K562 (cell line): ENCODE data around the gene GLRX5. TPM values are rescaled to one million over a fixed set of nuclear protein-coding genes. Genes with fewer than 3 reads are reported as not detected.

Experiments used
- polyA plus RNA-seq, 8 experiments: library from polyadenylated mRNA; depleted of rRNA in 4 of 8; stranded (reverse) in 5 of 8; unstranded in 3 of 8; fragments of >200 nt; fragmentation: Nextera tagmentation in 2 of 8; fragmentation: Illumina TruSeq in 1 of 8; extraction: Ambion mirVana in 2 of 8; extraction: Trizol in 1 of 8; gene quantifications; 2 replicates each; pipeline versions ENCODE4 v1.2.1 to v1.2.3, GENCODE V29; 2011 to 2014; ENCODE audit warnings: inconsistent platforms in 1 of 8, missing spikeins in 1 of 8
- total RNA-seq, 7 experiments: library from RNA; depleted of rRNA in 6 of 7; stranded (reverse); fragments of >200 nt in 6 of 7; fragmentation: Illumina TruSeq in 2 of 7; extraction: Trizol in 2 of 7; gene quantifications; 2 replicates each; pipeline versions ENCODE4 v1.2.1 to v1.2.3, GENCODE V29; 2011 to 2021; ENCODE audit warnings: low replicate concordance in 1 of 7
- TF ChIP-seq, protein P1 (sequence below): fragments of 450-650 bp; IDR thresholded peaks from 2 replicates; pipeline ENCODE4 v1.6.1; 2016; ENCODE audit warnings: mild to moderate bottlenecking, moderate library complexity

GLRX5 gene
- total and polyA plus RNA-seq, 9 of the 15 experiments (the other 6 are each of a cell fraction or from before 2014, with no cell fraction given): 16.7 to 96.8 (median 66.8) TPM

DNA sequence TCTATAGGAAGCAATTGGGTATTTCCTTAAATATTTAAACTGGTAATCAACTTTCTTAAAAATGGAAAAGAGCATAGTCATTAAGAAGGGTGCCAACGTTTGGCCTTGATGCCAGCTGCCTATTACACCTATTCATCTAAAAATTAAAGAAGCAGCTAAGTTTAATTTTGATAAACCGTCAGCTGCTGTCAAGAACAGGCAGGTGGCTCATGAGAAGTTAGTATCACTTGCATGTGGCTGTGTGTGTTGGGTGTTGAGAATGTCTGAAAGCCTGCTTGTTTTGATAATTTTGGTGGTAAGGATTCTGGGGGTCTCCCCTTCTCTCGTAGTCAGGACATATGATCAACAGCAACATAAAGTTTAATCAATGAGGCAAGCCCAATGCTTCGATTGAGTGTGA, 6.5 kb downstream of the GLRX5 start (continued):
- TF ChIP-seq, protein P1, sequence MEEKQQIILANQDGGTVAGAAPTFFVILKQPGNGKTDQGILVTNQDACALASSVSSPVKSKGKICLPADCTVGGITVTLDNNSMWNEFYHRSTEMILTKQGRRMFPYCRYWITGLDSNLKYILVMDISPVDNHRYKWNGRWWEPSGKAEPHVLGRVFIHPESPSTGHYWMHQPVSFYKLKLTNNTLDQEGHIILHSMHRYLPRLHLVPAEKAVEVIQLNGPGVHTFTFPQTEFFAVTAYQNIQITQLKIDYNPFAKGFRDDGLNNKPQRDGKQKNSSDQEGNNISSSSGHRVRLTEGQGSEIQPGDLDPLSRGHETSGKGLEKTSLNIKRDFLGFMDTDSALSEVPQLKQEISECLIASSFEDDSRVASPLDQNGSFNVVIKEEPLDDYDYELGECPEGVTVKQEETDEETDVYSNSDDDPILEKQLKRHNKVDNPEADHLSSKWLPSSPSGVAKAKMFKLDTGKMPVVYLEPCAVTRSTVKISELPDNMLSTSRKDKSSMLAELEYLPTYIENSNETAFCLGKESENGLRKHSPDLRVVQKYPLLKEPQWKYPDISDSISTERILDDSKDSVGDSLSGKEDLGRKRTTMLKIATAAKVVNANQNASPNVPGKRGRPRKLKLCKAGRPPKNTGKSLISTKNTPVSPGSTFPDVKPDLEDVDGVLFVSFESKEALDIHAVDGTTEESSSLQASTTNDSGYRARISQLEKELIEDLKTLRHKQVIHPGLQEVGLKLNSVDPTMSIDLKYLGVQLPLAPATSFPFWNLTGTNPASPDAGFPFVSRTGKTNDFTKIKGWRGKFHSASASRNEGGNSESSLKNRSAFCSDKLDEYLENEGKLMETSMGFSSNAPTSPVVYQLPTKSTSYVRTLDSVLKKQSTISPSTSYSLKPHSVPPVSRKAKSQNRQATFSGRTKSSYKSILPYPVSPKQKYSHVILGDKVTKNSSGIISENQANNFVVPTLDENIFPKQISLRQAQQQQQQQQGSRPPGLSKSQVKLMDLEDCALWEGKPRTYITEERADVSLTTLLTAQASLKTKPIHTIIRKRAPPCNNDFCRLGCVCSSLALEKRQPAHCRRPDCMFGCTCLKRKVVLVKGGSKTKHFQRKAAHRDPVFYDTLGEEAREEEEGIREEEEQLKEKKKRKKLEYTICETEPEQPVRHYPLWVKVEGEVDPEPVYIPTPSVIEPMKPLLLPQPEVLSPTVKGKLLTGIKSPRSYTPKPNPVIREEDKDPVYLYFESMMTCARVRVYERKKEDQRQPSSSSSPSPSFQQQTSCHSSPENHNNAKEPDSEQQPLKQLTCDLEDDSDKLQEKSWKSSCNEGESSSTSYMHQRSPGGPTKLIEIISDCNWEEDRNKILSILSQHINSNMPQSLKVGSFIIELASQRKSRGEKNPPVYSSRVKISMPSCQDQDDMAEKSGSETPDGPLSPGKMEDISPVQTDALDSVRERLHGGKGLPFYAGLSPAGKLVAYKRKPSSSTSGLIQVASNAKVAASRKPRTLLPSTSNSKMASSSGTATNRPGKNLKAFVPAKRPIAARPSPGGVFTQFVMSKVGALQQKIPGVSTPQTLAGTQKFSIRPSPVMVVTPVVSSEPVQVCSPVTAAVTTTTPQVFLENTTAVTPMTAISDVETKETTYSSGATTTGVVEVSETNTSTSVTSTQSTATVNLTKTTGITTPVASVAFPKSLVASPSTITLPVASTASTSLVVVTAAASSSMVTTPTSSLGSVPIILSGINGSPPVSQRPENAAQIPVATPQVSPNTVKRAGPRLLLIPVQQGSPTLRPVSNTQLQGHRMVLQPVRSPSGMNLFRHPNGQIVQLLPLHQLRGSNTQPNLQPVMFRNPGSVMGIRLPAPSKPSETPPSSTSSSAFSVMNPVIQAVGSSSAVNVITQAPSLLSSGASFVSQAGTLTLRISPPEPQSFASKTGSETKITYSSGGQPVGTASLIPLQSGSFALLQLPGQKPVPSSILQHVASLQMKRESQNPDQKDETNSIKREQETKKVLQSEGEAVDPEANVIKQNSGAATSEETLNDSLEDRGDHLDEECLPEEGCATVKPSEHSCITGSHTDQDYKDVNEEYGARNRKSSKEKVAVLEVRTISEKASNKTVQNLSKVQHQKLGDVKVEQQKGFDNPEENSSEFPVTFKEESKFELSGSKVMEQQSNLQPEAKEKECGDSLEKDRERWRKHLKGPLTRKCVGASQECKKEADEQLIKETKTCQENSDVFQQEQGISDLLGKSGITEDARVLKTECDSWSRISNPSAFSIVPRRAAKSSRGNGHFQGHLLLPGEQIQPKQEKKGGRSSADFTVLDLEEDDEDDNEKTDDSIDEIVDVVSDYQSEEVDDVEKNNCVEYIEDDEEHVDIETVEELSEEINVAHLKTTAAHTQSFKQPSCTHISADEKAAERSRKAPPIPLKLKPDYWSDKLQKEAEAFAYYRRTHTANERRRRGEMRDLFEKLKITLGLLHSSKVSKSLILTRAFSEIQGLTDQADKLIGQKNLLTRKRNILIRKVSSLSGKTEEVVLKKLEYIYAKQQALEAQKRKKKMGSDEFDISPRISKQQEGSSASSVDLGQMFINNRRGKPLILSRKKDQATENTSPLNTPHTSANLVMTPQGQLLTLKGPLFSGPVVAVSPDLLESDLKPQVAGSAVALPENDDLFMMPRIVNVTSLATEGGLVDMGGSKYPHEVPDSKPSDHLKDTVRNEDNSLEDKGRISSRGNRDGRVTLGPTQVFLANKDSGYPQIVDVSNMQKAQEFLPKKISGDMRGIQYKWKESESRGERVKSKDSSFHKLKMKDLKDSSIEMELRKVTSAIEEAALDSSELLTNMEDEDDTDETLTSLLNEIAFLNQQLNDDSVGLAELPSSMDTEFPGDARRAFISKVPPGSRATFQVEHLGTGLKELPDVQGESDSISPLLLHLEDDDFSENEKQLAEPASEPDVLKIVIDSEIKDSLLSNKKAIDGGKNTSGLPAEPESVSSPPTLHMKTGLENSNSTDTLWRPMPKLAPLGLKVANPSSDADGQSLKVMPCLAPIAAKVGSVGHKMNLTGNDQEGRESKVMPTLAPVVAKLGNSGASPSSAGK: peak; percentile 45
